GM19467 (cell line): ENCODE data around the gene SOX10.
A peak's percentile ranks its signal among the peaks of the same experiment; 100 is the strongest.
"Not testable (repeated sequence)": the region's sequence is repeated elsewhere in the genome, so short reads cannot be mapped to it uniquely, and the experiment has no call there.

Source experiments
- ATAC-seq: cut with Tn5 transposase; IDR thresholded peaks from one replicate; pipeline ENCODE4 v1.9.1; 2021; ENCODE audit warnings: mild to moderate bottlenecking, moderate library complexity; ENCODE audit not compliant: unreplicated experiment

Gene SOX10

DNA sequence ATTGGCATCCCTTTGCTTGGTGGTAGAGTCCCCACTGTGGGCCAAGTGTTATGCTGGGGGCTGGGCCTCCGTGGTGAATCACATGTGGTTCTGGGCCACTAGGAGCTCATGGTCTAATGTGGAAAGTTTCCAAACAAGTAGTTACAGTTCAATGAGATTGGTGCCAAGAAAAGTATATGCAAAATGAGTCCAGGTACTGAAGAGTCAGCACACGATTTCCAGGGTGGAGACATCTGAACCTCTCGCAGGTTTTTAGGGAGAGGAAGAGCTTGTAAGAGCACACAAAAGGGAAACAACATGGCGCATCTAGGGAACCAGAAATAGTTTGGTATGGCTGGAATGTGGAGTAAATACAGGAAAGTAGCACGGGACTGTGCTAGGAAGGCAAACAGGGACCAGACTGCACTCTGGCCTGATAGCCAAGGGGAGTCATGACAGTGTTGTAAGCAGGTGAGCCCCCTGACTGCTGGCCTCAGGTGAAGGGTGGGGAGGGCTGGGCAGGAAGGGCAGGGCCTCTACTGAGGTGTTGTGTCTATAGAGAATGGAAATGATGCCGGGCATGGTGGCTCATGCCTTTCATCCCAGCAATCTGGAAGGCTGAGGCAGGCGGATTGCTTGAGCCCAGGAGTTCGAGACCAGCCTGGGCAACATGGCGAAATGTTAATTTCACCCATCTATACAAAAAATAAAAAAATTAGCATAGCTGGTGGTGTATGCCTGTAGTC, 18.3 kb downstream of the SOX10 start:
- no peak for ATAC-seq

DNA sequence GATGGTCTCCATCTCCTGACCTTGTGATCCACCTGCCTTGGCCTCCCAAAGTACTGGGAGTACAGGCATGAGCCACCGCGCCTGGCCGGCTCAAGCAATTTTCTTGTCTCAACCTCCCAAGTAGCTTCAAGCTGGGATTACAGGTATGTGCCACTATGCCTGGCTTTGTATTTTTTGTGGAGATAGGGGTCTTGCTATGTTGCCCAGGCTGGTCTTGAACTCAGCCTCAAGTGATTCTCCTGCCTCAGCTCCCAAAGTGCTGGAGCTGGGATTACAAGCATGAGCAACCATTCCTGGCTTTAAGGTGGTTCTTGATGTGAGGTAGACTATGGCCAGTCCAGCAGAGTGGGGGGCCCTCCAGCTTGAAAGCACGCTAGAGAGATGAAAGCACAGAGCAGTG, 23.3 kb downstream of the SOX10 start:
- ATAC-seq = no peak

DNA sequence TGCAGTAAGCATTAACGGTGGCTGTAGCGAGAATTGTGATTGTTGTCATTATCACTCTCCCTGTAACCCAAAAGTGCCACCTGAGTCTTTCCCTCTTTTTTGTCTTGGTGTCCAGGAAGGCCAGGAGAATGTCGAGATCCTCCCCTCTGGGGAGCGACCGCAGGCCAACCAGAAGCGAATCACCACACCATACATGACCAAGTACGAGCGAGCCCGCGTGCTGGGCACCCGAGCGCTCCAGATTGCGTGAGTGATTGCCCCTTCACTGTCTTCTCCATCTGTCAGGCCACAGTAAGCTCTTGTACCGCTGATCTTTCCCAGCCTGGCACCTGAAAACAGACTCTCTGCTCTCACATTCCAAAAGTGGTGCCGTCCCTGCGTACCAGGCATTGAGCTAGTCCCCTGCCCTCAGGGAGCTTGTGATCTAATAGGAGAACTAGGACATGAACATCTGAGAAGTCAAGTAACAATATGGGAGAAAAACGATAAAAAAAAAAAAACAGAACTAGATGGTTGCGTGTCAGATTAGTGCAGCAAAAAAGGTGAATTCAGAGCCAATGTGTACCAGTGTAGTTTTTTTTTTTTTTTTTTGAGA, 25.0 kb downstream of the SOX10 start:
- no peak for ATAC-seq

DNA sequence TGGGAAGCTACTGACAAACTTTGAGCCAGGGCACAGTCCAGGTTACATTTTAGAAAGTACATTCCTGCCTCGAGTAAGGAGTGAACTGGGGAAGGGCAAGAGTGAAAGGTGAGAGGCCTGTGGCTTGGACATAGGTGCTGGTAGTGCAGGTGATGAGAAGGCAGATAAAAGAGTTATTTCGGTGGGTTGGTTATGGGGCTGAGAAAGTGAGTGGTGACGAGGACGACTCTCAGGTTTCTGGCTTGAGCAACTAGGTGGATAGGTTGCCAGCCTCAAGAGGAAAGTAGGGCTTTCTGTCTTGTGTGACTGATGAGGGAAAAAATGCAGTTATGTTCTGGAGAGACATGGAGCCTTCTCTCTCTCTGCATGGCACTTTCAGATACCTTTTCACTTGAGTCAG, 27.1 kb downstream of the SOX10 start:
- ATAC-seq = no peak

DNA sequence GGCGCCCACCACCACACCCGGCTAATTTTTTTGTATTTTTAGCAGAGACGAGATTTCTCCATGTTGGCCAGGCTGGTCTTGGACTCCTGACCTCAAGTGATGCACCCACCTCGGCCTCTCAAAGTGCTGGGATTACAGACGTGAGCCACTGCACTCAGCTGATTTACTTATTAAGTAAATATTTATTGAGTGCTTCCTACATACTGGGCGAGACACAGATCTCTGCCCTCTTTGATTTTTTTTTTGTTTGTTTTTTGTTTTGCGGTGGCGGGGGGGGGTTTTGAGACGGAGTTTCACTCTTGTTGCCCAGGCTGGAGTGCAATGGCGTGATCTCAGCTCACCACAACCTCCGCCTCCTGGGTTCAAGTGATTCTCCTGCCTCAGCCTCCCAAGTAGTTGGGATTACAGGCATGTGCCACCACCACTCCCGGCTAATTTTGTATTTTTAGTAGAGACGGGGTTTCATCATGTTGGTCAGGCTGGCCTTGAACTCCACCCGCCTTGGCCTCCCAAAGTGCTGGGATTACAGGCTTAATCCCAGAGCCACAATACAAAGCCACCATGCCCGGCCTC, 28.4 kb downstream of the SOX10 start:
- not testable (repeated sequence) for ATAC-seq

DNA sequence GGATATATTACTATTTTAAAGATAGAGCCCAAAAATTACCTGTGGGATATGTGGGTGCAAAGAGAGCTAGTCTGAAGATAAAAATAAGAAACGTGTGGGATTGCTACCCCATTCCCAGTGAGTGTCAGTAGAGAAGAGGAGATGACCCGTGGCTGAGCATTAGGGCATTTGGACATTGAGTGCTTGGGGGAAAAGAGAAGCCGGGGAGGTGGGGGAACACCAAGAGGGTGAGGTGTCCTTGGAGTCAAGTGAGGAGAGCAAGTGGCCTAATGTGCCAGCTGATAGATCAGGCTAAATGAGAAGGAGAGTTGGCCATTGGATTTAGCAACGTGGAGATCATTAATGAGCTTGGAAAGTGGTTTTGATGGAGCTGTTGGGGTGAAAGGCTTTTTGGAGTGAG, 29.7 kb downstream of the SOX10 start:
- no peak for ATAC-seq

DNA sequence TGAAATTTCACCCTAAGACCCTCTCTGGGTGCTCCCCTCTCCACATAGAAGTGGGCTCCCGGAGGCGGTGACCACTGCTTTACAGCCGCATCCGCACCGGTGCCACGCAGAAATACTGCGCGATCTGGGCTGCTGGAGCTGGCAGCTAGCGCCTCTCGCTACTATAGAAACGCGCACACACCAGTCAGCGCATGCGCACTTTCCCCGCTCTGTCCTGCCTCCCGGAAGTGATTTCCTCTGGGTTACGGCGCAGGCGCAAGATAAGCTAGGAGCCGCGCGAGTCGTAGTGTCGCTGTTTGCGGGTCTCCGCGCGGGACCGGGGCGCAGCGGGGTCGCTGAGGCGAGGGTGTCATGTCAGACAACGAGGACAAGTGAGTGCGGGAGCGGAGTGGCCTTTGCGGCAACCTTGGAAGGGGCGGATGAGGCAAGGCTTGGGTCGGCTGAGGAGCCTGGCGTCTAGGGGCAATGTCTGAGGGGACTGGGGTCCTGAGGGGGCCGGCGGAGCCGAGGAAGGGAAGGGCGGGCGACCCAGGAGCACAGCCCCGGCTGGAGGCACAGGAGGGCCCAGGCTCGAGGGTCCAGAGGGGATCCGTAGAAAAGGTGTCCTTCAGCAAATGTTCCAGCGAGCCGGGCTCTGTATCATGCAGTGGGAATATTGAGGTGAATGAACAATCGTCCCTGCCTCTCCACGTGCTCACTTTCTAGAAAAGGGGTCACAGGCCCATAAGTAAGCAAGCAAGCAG, 30.7 kb downstream of the SOX10 start, which contains the start of the genes C22orf23 and POLR2F:
Gene C22orf23, minus strand, starts transcription at position 165 of the 743 bp plus-strand sequence. CDS start 452 bp downstream, outside the sequence.
Gene POLR2F, plus strand, starts transcription at position 263 of the 743 bp plus-strand sequence. Its CDS starts 89 bp downstream, at position 352.
- ATAC-seq = peak; percentile 71

DNA sequence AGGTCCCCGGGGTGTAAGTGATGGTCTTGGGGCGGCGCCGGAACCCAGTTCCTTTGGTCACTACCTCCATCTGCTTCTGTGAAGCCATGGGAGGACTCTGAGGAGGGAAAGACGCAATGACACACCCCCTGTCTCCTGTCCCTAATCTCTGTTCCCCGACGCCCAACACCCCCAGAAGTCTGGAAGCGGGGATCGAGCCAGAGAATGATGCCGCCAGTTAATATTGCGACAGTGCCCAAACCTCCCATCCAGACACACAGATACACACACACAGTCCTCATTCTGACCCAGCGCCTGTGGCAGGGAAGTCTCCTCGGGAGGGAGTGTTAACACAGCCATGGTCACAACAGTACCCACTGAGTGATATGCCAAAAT, 31.3 kb downstream of the SOX10 start:
- no peak for ATAC-seq

DNA sequence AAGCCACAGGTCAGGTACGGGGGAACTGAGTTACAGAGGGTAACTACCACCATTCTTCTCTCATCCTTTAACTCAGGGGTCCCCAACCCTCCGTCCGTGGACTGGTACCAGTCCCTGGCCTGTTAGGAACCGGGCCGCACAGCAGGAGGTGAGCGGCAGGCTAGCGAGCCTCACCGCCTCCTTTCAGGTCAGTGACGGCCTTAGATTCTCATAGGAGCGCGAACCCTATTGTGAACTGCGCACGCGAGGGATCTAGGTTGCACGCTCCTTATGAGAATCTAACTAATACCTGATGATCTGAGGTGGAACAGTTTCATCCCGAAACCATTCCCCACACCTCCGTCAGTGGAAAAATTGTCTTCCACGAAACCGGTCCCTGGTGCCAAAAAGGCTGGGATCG, 31.7 kb downstream of the SOX10 start:
- ATAC-seq = not testable (repeated sequence)

DNA sequence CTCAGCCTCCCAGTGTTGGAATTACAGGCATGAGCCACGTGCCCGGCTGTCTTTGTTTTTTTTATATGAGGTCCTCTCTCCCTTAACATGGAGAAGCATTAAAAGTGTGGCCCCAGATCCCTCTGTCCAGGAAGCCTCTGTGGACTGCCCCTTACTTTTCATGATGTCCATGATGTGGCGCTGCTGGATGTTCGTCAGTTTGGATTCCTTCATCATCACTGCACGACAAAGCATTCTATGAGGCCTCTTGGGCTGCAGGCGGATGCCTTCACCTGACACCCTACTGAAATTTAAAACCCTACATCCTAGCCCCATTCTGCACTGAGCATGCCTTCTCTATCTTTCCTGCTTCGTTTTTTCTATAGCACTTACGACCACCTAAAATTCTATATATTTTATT, 33.0 kb downstream of the SOX10 start:
- no peak for ATAC-seq

DNA sequence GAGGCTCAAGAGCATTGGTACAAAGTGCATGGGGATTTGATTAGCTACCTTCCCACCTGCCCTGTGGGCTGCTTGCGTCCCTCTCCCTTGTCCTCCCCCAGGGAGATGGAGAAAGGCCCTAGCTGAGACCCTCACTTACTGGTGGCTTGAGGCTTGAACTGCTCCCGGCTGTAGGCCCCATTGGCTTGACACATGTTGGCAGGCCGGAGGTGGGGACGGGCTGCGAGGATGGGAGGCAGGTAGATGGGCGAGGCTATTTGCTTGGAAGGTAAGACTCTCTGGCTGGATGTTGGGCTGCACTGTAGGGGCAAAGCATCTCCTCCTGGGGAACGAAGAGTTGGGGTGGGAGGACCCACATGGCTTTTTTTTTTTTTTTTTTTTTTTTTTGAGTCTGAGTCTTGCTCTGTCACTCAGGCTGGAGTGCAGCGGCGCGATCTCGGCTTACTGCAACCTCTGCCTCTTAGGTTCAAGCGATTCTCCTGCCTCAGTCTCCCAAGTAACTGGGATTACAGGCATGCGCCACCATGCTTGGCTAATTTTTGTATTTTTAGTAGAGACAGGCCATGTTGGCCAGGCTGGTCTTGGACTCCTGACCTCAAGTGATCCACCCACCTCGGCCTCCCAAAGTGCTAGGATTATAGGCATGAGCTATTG, 37.1 kb downstream of the SOX10 start:
- not testable (repeated sequence) for ATAC-seq

DNA sequence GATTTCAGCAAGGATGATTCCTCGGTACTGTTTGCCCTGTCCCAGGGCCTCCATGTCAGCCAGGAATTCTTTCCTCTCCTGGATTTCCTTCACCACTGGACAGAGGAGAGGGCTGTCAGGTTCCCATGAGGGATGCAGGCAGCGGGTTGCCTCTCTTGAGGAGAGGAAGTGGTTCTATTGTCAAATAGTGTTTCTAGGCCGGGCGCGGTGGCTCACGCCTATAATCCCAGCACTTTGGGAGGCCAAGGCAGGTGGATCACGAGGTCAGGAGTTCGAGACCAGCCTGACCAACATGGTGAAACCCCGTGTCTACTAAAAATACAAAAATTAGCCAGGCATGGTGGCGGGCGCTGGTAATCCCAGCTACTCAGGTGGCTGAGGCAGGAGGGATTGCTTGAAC, 39.9 kb downstream of the SOX10 start:
- not testable (repeated sequence) for ATAC-seq

DNA sequence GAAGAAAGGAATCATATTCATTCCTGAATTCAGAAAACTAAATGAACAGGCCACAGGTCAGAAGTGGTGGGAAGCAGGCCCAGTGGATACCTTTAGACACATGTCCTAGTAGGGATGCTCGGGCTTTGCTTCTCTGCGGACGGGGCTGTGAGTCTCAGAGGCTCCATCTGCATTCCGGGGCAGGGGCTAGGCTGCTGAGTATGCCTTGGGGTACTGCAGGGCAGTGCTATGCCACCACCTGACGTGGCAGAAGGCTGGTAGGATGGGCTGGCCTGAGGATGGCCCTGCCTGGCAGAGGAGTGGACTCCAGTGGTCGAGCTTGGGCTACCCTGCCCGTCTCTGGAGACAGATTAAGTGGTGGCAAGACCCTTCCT, 40.5 kb downstream of the SOX10 start:
- no peak for ATAC-seq

DNA sequence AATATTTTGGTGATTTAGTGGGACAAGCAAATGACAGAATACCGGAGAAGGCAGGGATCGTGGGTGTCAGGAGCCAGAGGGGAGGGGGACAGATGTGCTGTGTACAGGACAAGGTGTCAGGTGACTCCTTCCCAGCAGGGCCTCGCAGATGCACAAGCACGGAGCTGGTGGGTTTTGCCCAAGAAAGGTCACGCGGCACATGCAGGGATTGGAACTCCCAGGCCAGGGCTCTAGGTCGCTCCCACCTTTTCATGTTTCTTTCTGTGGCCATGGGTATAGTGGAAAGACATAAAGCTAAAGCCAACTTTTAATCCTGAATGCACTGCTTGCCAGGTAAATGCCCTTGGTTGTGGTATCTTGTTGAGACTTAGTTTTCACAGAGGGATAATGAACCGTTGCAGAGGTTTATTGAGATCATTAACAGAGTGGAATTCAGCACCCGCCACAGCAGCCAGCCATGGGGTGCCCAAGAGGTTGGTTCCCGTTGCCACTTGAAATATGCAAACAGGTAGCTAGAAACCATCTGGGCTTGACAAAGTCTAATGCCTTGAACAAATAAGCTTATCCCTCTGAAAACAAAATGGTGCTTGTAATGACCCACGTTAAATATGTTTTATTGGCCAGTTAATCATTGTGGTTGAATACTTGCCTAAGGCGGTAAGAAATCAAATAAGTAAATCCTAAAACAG, 41.1 kb downstream of the SOX10 start:
- ATAC-seq = no peak

DNA sequence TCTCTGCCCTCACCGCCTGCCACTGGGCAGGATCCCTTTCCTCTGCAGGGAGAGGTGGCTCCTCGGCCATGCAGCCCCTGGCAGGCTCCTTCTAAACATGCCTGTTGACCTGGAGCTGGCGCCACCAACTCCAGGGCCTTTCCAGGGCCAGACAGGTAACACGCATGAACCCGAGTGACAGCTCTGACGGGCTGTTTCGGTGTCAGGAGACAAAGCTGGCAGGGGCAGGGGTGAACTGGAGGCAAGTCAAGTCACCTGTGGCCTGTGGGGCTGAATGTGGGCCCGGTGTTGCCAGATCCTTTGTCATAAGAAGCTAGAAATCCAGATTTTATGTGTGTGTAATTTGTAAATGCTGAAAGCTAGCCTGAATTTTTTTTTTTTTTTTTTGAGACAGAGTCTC, 42.2 kb downstream of the SOX10 start:
- no peak for ATAC-seq

DNA sequence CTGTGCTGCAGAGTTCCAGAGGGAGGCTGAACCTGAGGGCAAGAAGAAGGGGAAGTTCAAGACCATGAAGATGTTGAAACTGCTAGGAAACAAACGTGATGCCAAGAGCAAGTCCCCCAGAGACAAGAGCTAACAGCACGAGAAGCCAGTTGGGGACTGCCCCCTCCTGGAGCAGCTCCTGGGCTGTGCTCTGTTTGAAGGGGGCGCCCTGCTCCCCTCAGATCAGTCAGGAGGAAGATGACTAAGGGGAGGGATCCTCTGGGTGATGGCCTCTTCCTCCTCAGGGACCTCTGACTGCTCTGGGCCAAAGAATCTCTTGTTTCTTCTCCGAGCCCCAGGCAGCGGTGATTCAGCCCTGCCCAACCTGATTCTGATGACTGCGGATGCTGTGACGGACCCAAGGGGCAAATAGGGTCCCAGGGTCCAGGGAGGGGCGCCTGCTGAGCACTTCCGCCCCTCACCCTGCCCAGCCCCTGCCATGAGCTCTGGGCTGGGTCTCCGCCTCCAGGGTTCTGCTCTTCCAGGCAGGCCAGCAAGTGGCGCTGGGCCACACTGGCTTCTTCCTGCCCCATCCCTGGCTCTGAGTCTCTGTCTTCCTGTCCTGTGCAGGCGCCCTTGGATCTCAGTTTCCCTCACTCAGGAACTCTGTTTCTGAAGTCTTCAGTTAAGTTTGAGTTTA, 43.5 kb downstream of the SOX10 start:
- no peak for ATAC-seq

DNA sequence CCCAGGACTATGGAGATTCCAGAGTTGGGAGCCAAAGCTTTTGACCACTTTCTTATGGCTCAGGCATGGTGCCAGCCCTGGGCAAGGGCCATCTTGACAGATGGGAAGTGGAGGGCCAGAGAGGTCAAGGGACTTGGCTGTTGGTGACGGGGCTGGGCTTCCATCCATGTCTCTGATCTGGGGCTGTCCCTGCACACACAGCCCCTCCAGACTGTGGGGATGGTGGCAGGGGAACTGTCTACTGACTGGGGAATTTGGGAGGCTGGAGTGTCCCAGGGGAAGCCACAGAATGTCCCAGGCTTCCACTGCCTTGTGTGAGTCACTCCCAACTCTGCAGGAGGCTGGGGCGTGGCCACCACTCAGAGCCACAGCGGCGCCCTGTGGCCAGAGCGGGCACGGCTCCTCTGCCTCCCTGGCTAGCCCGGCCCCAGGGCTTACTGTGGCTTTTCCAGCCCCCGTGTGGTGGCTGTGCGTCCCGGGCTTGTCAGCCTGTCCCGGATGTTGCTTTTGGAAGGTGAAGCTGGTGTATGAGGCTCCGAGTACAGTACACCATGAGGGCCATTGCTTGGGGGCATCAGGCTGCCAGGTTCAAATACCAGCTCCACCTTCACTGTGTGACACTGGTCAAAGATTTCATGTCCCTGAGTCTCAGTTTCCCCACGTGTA, 50.5 kb downstream of the SOX10 start:
- peak; percentile 76 for ATAC-seq

DNA sequence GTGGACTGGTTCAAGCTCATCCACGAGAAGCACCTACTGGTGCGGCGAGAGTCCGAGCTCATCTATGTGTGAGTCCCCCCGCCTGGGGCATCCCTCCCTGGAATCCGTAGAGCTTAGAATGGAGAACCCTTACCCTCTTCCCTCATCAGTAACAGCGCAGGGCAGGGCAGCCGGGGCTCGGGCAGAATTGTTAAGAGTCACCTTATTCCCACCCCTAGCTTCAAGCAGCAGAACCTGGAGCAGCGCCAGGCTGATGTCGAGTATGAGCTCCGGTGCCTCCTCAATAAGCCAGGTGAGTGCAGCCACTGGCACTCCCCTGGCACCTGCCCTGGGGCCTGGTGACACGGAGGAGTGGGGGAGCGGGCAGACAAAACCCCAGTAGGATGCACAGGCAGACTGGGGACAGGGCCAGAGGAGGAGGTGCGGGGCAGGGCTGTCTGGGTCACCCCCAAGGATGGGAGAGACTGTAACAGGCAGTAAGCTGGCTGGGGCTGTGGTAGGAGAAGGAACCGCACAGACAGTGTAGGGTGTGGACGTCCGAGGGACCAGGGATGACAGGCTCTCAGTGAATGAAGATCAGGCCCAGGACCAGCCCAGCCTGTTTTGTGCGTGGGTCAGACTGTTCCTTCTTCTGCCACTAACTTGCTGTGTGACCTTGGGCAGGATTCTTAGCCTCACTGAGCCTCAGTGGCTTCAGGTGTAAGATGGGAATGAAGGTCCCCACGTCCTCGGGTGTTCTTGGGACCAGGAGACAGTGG, 51.4 kb downstream of the SOX10 start:
- ATAC-seq = no peak

DNA sequence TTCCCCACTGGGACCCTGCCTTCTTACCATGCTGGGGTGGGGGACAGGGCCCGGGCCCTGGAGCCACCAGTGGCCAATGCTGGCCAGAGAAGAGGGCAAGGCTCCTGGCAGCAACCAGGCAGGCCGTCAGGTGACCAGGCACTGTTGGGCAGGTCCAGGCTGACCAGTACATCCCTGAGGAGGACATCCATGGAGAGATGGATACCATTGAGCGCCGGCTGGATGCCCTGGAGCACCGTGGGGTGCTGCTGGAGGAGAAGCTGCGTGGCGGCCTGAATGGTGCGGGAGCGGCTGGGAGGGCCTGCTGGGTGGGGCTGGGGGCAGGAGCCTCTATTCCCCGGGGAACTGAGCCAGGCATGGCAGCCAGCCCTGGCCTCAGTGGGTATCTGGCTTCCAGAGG, 52.0 kb downstream of the SOX10 start:
- ATAC-seq = no peak
